ENCODE data around the gene SPATA12.

The SPATA12 gene

GRCh38 chr3:57110214-57110613 is 49.8 kb downstream of the SPATA12 start:
- H3K9me2 ChIP-seq (replicated peaks; ENCODE audit: low read depth, low read length) = no peaks in the 10 kb centered on the region
- H3K4me2 ChIP-seq (ENCODE audit: low read depth, low read length, poor library complexity, severe bottlenecking) = no peak overlapping the region
- H3K9me3 ChIP-seq (ENCODE audit: insufficient read depth, low read depth, low read length) = no peaks in the 10 kb centered on the region
- no peak overlapping the region for H3K4me3 ChIP-seq (ENCODE audit: low read length, poor library complexity, severe bottlenecking)
- no peaks in the 10 kb centered on the region for H3K36me3 ChIP-seq (ENCODE audit: insufficient read depth, low read length)
- no peaks in the 10 kb centered on the region for H4K20me1 ChIP-seq (ENCODE audit: insufficient read depth, low read length, poor library complexity, severe bottlenecking)
- no peak overlapping the region for H3K9ac ChIP-seq (ENCODE audit: low read depth, low read length, poor library complexity, severe bottlenecking)
- no peaks in the 10 kb centered on the region for H3K79me2 ChIP-seq (ENCODE audit: insufficient read depth, low read length)
- H2AFZ ChIP-seq (ENCODE audit: low read length) = no peak overlapping the region
- H3K27me3 ChIP-seq (ENCODE audit: insufficient read depth, low read length, poor library complexity, severe bottlenecking) = no peaks in the 10 kb centered on the region
- no peak for TF ChIP-seq EZH2phosphoT487 (IDR thresholded peaks at IDR 0.05; ENCODE audit: borderline replicate concordance)
- TF ChIP-seq CTCF (conservative IDR thresholded peaks at IDR 0.05; ENCODE audit: low read length) = no peak
- no peaks in the 10 kb centered on the region for H3K4me1 ChIP-seq (ENCODE audit: insufficient read depth, low read length, poor library complexity, severe bottlenecking)
- H3F3A ChIP-seq (ENCODE audit: low read depth) = no peaks in the 10 kb centered on the region

GRCh38 chr3:57110798-57111197 is 50.3 kb downstream of the SPATA12 start:
- no peak overlapping the region for H2AFZ ChIP-seq (ENCODE audit: low read length)
- TF ChIP-seq EZH2phosphoT487 (IDR thresholded peaks at IDR 0.05; ENCODE audit: borderline replicate concordance) (no peak), CTCF (conservative IDR thresholded peaks at IDR 0.05; ENCODE audit: low read length) (no peak)

GRCh38 chr3:57112206-57112605 is 51.7 kb downstream of the SPATA12 start:
- Histone ChIP-seq H3K9me3 (ENCODE audit: insufficient read depth, low read depth, low read length) (no peaks in the 10 kb centered on the region), H3K36me3 (ENCODE audit: insufficient read depth, low read length) (no peaks in the 10 kb centered on the region), H3K9me2 (replicated peaks; ENCODE audit: low read depth, low read length) (no peaks in the 10 kb centered on the region), H3K4me1 (ENCODE audit: insufficient read depth, low read length, poor library complexity, severe bottlenecking) (no peaks in the 10 kb centered on the region), H3K27me3 (ENCODE audit: insufficient read depth, low read length, poor library complexity, severe bottlenecking) (no peaks in the 10 kb centered on the region), H3K9ac (ENCODE audit: low read depth, low read length, poor library complexity, severe bottlenecking) (no peak overlapping the region), H3K4me3 (ENCODE audit: low read length, poor library complexity, severe bottlenecking) (no peak overlapping the region), H3K4me2 (ENCODE audit: low read depth, low read length, poor library complexity, severe bottlenecking) (no peak overlapping the region), H3F3A (ENCODE audit: low read depth) (no peaks in the 10 kb centered on the region), H3K79me2 (ENCODE audit: insufficient read depth, low read length) (no peaks in the 10 kb centered on the region), H2AFZ (ENCODE audit: low read length) (no peak overlapping the region), H4K20me1 (ENCODE audit: insufficient read depth, low read length, poor library complexity, severe bottlenecking) (no peaks in the 10 kb centered on the region)
- TF ChIP-seq EZH2phosphoT487 (IDR thresholded peaks at IDR 0.05; ENCODE audit: borderline replicate concordance) = no peak
- TF ChIP-seq CTCF (conservative IDR thresholded peaks at IDR 0.05; ENCODE audit: low read length) = peak; percentile 60

More at GRCh38 chr3:57110798-57111197, 50.3 kb downstream of the SPATA12 start:
- H3K4me3 ChIP-seq (ENCODE audit: low read length, poor library complexity, severe bottlenecking) = no peak overlapping the region
- H4K20me1 ChIP-seq (ENCODE audit: insufficient read depth, low read length, poor library complexity, severe bottlenecking) = no peaks in the 10 kb centered on the region
- H3K27me3 ChIP-seq (ENCODE audit: insufficient read depth, low read length, poor library complexity, severe bottlenecking) = no peaks in the 10 kb centered on the region
- H3K9ac ChIP-seq (ENCODE audit: low read depth, low read length, poor library complexity, severe bottlenecking) = no peak overlapping the region
- H3K4me1 ChIP-seq (ENCODE audit: insufficient read depth, low read length, poor library complexity, severe bottlenecking) = no peaks in the 10 kb centered on the region
- no peaks in the 10 kb centered on the region for H3K9me2 ChIP-seq (replicated peaks; ENCODE audit: low read depth, low read length)
- H3K79me2 ChIP-seq (ENCODE audit: insufficient read depth, low read length) = no peaks in the 10 kb centered on the region
- no peaks in the 10 kb centered on the region for H3K9me3 ChIP-seq (ENCODE audit: insufficient read depth, low read depth, low read length)
- no peaks in the 10 kb centered on the region for H3F3A ChIP-seq (ENCODE audit: low read depth)
- no peak overlapping the region for H3K4me2 ChIP-seq (ENCODE audit: low read depth, low read length, poor library complexity, severe bottlenecking)
- no peaks in the 10 kb centered on the region for H3K36me3 ChIP-seq (ENCODE audit: insufficient read depth, low read length)
